ENCODE results near the gene SLC10A6. TPM values are rescaled to one million over a fixed set of nuclear protein-coding genes. Genes with fewer than 3 reads are reported as not detected.
"Not testable (repeated sequence)": the region's sequence is repeated elsewhere in the genome, so short reads cannot be mapped to it uniquely, and the experiment has no call there.

Gene SLC10A6
- total and polyA plus RNA-seq, 8 donors, result 0.48 to 7.6 (median 1.5) TPM; not detected in 5

GRCh38 chr4:86879641-86880040, 30.5 kb upstream of the SLC10A6 start:
- peaks cover 2 to 24% (median 15%) of the 10 kb centered on the region in 4 donors for H3K9me3 ChIP-seq
- intact Hi-C loops (cut with DNase I; ENCODE audit: low total_unique reads), result no loop called here

GRCh38 chr4:86878640-86879039, 29.5 kb upstream of the SLC10A6 start:
- Histone ChIP-seq H3K36me3 (no peaks in the 10 kb centered on the region), H3K9me3 (peaks cover 2 to 24% (median 15%) of the 10 kb centered on the region in 4 donors), H3K27me3 (no peaks in the 10 kb centered on the region), H3K4me1 (no peaks in the 10 kb centered on the region), H3K27ac (no peak overlapping the region), H3K4me3 (no peak overlapping the region)
- no peak for DNase-seq
- 84 to 93% (median 90%) methylated on average over 2 of the region's 2 CpGs for WGBS, 5 donors
- TF ChIP-seq EP300 (IDR thresholded peaks at IDR 0.05) (no peak), CTCF (IDR thresholded peaks at IDR 0.05) (no peak), POLR2AphosphoS5 (IDR thresholded peaks at IDR 0.05) (no peak), POLR2A (IDR thresholded peaks at IDR 0.05) (no peak)
- intact Hi-C loops (cut with DNase I; ENCODE audit: low total_unique reads), result no loop called here

More at GRCh38 chr4:86879641-86880040, 30.5 kb upstream of the SLC10A6 start:
- H3K36me3 ChIP-seq, result no peaks in the 10 kb centered on the region
- no peak for TF ChIP-seq EP300 (IDR thresholded peaks at IDR 0.05)
- TF ChIP-seq CTCF (IDR thresholded peaks at IDR 0.05), result no peak
- no peak for TF ChIP-seq POLR2A (IDR thresholded peaks at IDR 0.05)
- no peak for TF ChIP-seq POLR2AphosphoS5 (IDR thresholded peaks at IDR 0.05)
- whole genome bisulfite sequencing, 5 donors, result 45 to 91% (median 63%) methylated on average over 1 of the region's 1 CpG
- H3K27ac ChIP-seq, result no peak overlapping the region
- H3K27me3 ChIP-seq, result no peaks in the 10 kb centered on the region
- no peak for DNase-seq
- H3K4me1 ChIP-seq, result no peaks in the 10 kb centered on the region
- no peak overlapping the region for H3K4me3 ChIP-seq

GRCh38 chr4:86876894-86877685, 27.9 kb upstream of the SLC10A6 start:
- WGBS, 5 donors, result 82 to 93% (median 85%) methylated on average over 4 of the region's 4 CpGs
- no peak overlapping the region for H3K27ac ChIP-seq
- no peak for TF ChIP-seq EP300 (IDR thresholded peaks at IDR 0.05)
- no peak for TF ChIP-seq POLR2AphosphoS5 (IDR thresholded peaks at IDR 0.05)
- no peak for TF ChIP-seq CTCF (IDR thresholded peaks at IDR 0.05)
- TF ChIP-seq POLR2A (IDR thresholded peaks at IDR 0.05), result no peak
- H3K9me3 ChIP-seq, result peaks cover 2 to 24% (median 15%) of the 10 kb centered on the region in 4 donors
- no peak for DNase-seq
- H3K4me1 ChIP-seq, result no peaks in the 10 kb centered on the region
- intact Hi-C loops (cut with DNase I; ENCODE audit: low total_unique reads), result no loop called here
- H3K4me3 ChIP-seq, result no peak overlapping the region
- no peaks in the 10 kb centered on the region for H3K27me3 ChIP-seq
- no peaks in the 10 kb centered on the region for H3K36me3 ChIP-seq

GRCh38 chr4:86875436-86875835, 26.3 kb upstream of the SLC10A6 start:
- DNase-seq; H3K4me1 ChIP-seq; intact Hi-C loops (cut with DNase I; ENCODE audit: low total_unique reads); H3K4me3 ChIP-seq; H3K27me3 ChIP-seq; H3K36me3 ChIP-seq; H3K27ac ChIP-seq: not testable (repeated sequence)
- WGBS, 5 donors, result 88 to 98% (median 91%) methylated on average over 4 of the region's 4 CpGs
- peaks cover 2 to 22% (median 13%) of the 10 kb centered on the region in 4 donors for H3K9me3 ChIP-seq

GRCh38 chr4:86872135-86872534, 23.0 kb upstream of the SLC10A6 start:
- TF ChIP-seq EP300 (IDR thresholded peaks at IDR 0.05) (no peak), POLR2A (IDR thresholded peaks at IDR 0.05) (no peak), POLR2AphosphoS5 (IDR thresholded peaks at IDR 0.05) (no peak), CTCF (IDR thresholded peaks at IDR 0.05) (no peak)
- H3K9me3 ChIP-seq, result no peaks in the 10 kb centered on the region
- H3K4me1 ChIP-seq, result no peaks in the 10 kb centered on the region
- no peak for DNase-seq
- no peak overlapping the region for H3K27ac ChIP-seq
- H3K4me3 ChIP-seq, result no peak overlapping the region
- intact Hi-C loops (cut with DNase I; ENCODE audit: low total_unique reads), result no loop called here
- no peaks in the 10 kb centered on the region for H3K36me3 ChIP-seq
- no peaks in the 10 kb centered on the region for H3K27me3 ChIP-seq
- WGBS, 5 donors, result 61 to 77% (median 74%) methylated on average over 4 of the region's 4 CpGs

Measured in stomach (tissue), 9 donors.